Cardiac septum (tissue), 1 donor: ENCODE measurements around the gene SWI5. TPM values are rescaled to one million over a fixed set of nuclear protein-coding genes. Genes with fewer than 3 reads are reported as not detected.

ENCODE experiments used
- DNase-seq: peaks from one replicate; pipeline ENCODE4 v3.0.0-alpha.2; 2020; ENCODE audit warnings: low spot score
- intact Hi-C: fragments of 100-400 bp; cut with DNase I; formaldehyde crosslinking; loops from one replicate; pipeline ENCODE4 v1.14.0; 2022
- total RNA-seq: library from RNA; stranded (reverse); fragmentation: NEBNext Ultra II Directional; extraction: Animal tissue kit (Norgen Biotek cat#: 25700); gene quantifications from one replicate; pipeline ENCODE4 v1.2.1, GENCODE V29; 2021
- donor health status: DM: no; HTN: no; CAD: no.

The SWI5 gene
- total RNA-seq, 1 donor from 2014 or later: 17.7 TPM

GRCh38 chr9:128298535-128299482 is 22.7 kb downstream of the SWI5 start:
- intact Hi-C loops: loop anchor here (5.0 kb wide), 1 partner anchor 118 kb away; no protein-coding TSS in a partner anchor
- no peak for DNase-seq

DNA sequence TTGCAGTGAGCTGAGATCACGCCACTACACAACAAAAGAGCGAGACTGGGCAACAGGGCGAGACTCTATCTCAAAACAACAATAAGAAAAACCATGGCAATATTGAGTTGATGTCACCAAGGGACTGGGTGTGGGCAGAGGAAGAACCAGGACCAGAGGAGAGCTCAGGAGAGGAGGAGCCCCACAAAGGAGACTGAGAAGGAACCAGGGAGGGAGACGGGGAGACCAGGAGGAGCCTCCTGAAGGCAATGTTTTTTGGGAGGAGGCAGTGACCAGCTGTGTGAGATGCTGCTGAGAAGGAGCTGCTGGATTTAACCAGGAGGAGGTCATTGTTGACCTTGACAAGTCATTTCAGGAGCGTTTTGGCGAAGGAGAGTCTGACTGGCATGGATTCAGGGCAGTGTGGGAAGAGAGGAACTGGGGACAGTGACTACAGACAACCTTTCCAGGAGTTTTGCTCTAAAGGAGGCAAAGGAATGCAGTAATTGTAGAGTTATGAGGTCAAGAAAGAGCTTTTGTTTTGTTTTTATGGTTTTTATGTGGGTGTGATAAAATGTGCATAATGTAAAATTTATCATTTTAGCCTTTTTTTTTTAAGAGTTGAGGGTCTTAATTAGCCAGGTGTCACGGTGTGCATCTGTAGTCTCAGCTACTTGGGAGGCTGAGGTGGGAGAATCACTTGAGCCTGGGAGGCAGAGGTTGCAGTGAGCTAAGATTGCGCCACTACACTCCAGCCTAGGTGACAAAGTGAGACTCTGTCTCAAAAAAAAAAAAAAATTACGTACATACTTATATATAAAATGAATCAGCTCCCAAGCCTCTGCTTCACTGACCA is 28.3 kb downstream of the SWI5 start:
- intact Hi-C loops: no loop called here
- DNase-seq: no peak

DNA sequence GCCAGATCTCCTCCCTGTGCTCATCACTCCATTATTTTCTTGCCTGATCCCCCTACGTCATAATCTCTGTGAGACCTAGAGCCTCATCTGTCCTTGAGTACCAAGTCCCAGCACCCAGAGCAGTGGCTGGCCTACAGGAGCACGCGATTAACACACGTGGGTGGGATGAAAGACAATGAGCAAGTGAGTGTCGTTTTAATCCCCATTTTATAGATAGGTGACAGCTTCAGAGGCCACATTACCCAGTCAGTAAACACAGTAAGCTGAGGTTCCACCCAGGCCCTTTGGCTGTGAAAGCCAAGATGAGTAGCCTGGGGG is 28.9 kb downstream of the SWI5 start:
- intact Hi-C loops: no loop called here
- no peak for DNase-seq

GRCh38 chr9:128309551-128309950 is 33.5 kb downstream of the SWI5 start:
- DNase-seq: no peak
- intact Hi-C loops: no loop called here

DNA sequence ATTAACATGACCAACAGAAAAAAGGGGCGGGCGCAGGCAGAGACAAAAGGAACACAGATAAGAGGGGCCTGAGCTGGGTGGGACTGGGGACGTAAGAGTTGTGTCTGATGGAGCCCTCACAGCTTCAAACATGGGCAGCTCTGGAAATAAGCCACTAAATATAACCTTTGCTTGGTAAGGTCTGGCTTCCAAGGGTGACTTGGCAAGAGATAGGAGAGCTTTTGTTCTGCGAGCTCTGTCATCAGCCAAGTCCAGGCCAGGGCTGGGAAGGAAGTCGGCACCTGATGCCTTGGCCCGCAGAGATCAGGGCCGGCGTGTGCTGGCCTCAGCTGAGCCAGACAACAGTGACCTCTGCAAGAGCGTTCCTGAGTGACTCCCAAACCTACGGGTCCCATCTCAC is 34.4 kb downstream of the SWI5 start:
- intact Hi-C loops: no loop called here
- DNase-seq: no peak

DNA sequence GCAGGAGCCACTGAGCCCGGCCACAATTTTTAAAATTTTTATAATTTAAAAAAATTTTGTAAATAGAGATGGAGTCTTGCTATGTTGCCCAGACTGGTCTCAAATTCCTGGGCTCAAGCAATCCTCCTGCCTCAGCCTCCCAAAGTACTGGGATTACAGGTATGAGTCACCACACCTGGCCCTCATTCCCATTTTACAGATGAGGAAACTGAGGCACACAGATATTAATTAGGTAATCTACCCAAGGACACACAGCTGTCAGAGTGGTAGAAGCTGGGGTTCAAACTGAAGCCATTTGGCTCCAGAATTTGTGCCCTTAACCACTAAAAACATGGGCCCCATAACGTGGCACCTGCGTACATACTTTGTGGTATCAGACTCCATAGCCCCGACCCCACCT is 38.6 kb downstream of the SWI5 start:
- no peak for DNase-seq
- intact Hi-C loops: no loop called here

DNA sequence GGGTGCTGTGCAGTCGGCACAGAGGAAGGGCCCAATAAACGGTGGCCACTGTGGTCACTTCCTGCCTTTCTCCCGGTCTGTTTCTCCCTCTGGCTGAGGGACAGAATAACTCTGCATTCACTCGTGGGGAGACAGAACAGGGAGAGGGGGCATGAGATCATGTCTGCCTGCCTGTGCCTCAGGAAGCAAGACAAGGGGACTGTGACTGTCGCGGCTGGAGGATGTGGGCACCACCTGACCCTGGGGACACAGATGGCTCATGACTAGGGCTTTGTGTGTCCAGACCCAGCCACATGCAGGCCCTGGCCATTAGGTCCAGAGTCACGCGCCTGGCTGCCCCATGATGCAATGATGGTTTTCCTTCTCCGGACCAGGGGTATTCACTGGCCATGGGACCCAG is 40.3 kb downstream of the SWI5 start:
- intact Hi-C loops: no loop called here

DNA sequence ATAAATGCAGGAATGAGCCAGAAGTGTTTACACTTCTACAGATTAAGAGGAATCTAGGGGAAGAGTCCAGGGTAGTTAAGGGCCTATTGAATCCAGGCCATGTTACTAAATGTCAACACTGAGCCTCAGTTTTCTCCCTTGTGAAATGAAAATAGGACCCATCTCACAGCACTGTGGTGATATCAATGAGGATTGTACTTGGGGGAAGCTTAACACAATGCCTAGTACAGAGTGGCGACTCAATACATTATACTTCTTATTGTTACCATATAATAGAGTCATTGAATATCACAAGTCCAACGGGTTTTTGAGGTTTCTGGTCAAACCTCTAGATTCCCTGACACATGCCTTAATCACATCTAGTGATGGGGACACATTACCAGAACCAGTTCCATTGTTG is 41.6 kb downstream of the SWI5 start:
- intact Hi-C loops: no loop called here

More for the DNA sequence above, 40.3 kb downstream of the SWI5 start:
- DNase-seq: no peak

GRCh38 chr9:128321343-128321742 is 45.3 kb downstream of the SWI5 start:
- intact Hi-C loops: loop anchor here (5.0 kb wide), 1 partner anchor 44 kb away; the partner anchor contains the start of genes GOLGA2 and SWI5
- DNase-seq: no peak

More for the DNA sequence above, 41.6 kb downstream of the SWI5 start:
- DNase-seq: no peak

- intact Hi-C loops: loop anchor here (5.0 kb wide), 1 partner anchor 45 kb away; the partner anchor contains the start of genes GOLGA2 and SWI5
These were observed 45.9 kb downstream of the SWI5 start for GRCh38 chr9:128321879-128322403.

GRCh38 chr9:128322404-128323211 is 46.5 kb downstream of the SWI5 start, which contains the start of the genes COQ4 and TRUB2:
Gene COQ4 (plus strand): TSS chr9:128322839. CDS start chr9:128322859, 20 bp downstream.
Gene TRUB2 (minus strand): TSS chr9:128322447. CDS start chr9:128322408, 39 bp downstream.
- intact Hi-C loops: loop anchor here (5.0 kb wide), 1 partner anchor 45 kb away; the partner anchor contains the start of genes GOLGA2 and SWI5
- DNase-seq: peak; percentile 95

More at GRCh38 chr9:128321879-128322403, 45.9 kb downstream of the SWI5 start:
- no peak for DNase-seq

DNA sequence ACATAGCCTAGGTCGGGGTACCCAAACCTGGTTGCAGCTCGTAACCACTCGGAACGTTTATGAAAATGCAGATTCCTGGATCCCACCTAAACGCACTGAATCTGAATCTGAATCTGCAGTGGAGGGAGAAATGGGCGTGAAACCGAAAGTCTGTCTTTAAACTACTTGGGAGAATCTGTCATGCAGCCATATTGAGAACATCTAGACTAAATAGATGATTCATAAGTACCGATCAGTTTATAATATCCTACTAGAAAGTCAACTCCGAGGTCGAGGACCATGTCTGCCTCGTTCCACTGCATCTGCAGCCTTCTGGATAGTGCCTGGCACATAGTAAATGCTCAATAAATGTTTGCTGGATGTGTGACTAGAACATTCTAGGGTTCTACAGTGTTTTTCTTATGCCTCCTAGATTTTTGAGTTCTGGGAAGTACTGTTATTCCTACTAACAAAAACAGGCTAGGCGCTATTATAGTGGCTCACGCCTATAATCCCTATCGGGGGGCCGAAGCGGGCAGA is 47.2 kb downstream of the SWI5 start:
- no peak for DNase-seq
- intact Hi-C loops: loop anchor here (5.0 kb wide), 1 partner anchor 46 kb away; the partner anchor contains the start of genes GOLGA2 and SWI5

DNA sequence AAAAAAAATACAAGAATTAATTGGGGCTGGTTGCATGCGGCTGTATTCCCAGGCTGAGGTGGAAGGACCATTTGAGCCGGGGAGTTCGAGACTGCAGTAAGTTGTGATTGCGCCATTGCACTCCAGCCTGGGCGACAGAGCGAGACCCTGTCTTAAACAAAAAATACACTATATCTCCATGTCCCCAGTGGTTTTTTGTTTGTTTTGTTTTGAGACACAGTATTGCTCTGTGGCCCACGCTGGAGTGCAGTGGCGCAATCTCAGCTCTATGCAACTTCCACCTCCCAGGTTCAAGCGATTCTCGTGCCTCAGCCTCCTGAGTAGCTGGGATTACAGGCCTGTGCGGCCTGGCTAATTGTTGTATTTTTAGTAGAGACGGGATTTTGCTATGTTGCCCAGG is 47.7 kb downstream of the SWI5 start:
- DNase-seq: no peak
- intact Hi-C loops: loop anchor here (5.0 kb wide), 1 partner anchor 46 kb away; the partner anchor contains the start of genes GOLGA2 and SWI5

- DNase-seq: no peak
- intact Hi-C loops: loop anchor here (5.0 kb wide), 1 partner anchor 47 kb away; the partner anchor contains the start of genes GOLGA2 and SWI5
These were observed 48.3 kb downstream of the SWI5 start for GRCh38 chr9:128324401-128324800.

DNA sequence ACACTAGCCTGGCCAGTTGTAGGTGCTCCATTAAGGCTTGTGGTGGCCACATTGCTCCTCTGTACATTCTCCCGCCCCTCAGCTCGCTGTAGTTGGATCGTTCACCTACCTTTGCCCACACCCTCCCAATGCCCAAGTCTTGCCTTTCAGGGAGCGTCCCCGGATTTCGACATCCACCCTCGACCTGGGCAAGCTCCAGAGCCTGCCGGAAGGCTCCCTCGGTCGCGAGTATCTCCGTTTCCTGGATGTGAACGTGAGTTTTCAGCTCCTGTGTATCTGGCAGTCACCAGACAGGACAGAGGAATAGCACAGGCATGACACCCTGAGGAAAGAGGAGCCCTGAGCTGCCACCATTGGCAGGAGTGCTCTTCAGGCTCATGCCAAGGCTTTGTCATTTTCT is 49.6 kb downstream of the SWI5 start:
- no peak for DNase-seq
- intact Hi-C loops: no loop called here

GRCh38 chr9:128333451-128333869 is 57.4 kb downstream of the SWI5 start:
- DNase-seq: no peak
- intact Hi-C loops: no loop called here

- DNase-seq: no peak
- intact Hi-C loops: no loop called here
These were observed 59.1 kb downstream of the SWI5 start for GRCh38 chr9:128335161-128335560.

DNA sequence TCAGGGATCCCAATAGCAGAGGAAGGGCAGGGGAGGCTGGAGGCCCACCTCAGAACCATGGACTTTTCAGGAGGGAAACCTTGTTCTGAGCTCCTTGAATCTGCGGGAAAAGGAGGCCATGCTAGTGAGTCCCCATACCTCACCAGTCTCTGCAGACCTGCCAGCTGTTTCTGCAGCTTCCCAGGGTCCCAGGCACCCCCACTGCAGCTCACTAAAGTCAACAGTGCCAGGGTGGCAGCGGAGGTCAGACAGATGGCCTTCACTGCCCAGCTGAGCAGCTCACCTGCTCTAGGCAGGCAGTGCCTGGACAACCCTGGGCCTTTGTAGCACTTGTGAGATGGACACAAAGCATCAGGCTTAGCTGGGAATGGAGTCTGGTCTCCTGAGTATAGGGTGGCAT is 59.8 kb downstream of the SWI5 start:
- DNase-seq: no peak
- intact Hi-C loops: no loop called here
